HL-60 (cell line): ENCODE results near the gene SYP.
A peak's percentile ranks its signal among the peaks of the same experiment; 100 is the strongest.

Source experiments
- DNase-seq, 2 experiments: peaks; one replicate each; pipeline ENCODE4 v3.0.0-alpha.2; 2010 to 2020; ENCODE audit warnings: low read depth in 1 of 2, low spot score in 1 of 2
- H3K27ac ChIP-seq: fragments of 250-450 bp; sonication (Bioruptor Pico); replicated peaks from 2 replicates; pipeline ENCODE4 v1.5.1; 2020; ENCODE audit warnings: mild to moderate bottlenecking, moderate library complexity
- H3K27me3 ChIP-seq: fragments of 250-450 bp; sonication (Bioruptor Pico); 2 replicates; pipeline ENCODE4 v1.5.1; 2021; ENCODE audit warnings: mild to moderate bottlenecking, moderate library complexity; ENCODE audit not compliant: insufficient read depth, poor library complexity, severe bottlenecking
- H3K4me3 ChIP-seq: replicated peaks from 2 replicates; pipeline ENCODE4 v1.5.1; 2011; ENCODE audit warnings: mild to moderate bottlenecking, control low read depth, low read length; ENCODE audit not compliant: insufficient read depth
- GABPA ChIP-seq: IDR thresholded peaks from 2 replicates; pipeline ENCODE4 v1.6.1; 2012; ENCODE audit warnings: low read depth
- POLR2AphosphoS5 ChIP-seq: IDR thresholded peaks from 2 replicates; pipeline ENCODE4 v1.6.1; 2012; ENCODE audit warnings: low read depth
- SPI1 ChIP-seq: IDR thresholded peaks from 2 replicates; pipeline ENCODE4 v1.6.1; 2012; ENCODE audit warnings: low read depth, mild to moderate bottlenecking, borderline replicate concordance
- long read RNA-seq: library from polyadenylated mRNA; unstranded; transcript quantifications from one replicate; pipeline ENCODE4 v2.0.0, GENCODE V29; 2020
- TF ChIP-seq, protein P1 (sequence below): IDR thresholded peaks from one replicate; pipeline ENCODE4 v1.5.1; 2011; ENCODE audit warnings: low read length, control low read depth, inconsistent platforms; ENCODE audit not compliant: insufficient read depth
- TF ChIP-seq, protein P2 (sequence below): IDR thresholded peaks from 2 replicates; pipeline ENCODE4 v1.6.1; 2012; ENCODE audit warnings: low read depth; ENCODE audit not compliant: insufficient replicate concordance

The SYP gene
- long read RNA-seq: 0 reads

DNA sequence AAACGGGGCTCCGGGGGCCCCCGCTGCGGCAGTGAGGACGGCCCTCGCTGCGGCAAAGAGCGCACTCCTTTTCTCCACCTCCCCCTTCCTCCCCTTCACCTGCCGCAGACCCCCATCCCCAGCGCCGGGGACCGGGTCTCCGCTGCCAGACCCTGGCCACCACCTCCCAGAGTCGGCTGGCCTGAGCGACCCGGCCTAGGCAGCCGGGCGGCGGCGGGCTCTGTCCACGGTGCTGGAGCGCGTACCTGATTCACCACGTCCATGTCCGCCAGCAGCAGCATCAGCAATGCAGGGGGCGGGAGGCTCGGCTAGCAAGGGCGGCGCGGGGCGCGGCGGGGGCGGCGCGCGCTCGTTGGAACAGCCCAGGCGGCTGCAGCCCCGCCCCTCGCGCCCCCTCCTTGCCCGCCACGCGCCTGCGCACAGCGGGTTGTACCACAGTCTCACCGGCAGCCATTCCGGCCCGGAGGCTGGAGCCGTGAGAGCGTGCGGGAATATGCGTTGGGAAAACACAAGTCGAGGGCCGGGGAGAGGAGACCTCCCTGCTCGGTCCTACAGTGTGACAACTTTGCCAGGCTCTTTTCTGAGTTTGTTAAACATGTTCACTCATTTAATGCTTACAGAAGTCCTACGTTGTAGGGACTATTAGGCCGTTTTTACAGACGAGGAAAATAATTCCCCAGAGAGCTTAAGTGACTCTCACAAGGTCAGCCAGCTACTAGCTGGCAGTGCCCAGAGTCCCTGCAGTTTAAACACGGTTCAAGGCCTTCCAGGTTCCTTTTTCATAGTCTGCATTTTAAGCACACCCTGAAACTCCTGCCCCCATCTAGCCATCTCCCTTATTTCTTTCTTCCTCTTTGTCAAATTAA, at the start of gene SYP:
Gene SYP (minus strand): TSS at position 288 of the 866 bp plus-strand sequence. CDS start 7 bp downstream, at position 281.
- peak in 1 of 2 experiments; percentile 76 for DNase-seq
- Histone ChIP-seq H3K27me3 (no peaks in the 10 kb centered on the region), H3K4me3 (peak within 1 kb of the TSS; percentile 21; the same call in 1 of the 2 replicates), H3K27ac (no peak within 1 kb of the TSS)
- TF ChIP-seq, protein P1, sequence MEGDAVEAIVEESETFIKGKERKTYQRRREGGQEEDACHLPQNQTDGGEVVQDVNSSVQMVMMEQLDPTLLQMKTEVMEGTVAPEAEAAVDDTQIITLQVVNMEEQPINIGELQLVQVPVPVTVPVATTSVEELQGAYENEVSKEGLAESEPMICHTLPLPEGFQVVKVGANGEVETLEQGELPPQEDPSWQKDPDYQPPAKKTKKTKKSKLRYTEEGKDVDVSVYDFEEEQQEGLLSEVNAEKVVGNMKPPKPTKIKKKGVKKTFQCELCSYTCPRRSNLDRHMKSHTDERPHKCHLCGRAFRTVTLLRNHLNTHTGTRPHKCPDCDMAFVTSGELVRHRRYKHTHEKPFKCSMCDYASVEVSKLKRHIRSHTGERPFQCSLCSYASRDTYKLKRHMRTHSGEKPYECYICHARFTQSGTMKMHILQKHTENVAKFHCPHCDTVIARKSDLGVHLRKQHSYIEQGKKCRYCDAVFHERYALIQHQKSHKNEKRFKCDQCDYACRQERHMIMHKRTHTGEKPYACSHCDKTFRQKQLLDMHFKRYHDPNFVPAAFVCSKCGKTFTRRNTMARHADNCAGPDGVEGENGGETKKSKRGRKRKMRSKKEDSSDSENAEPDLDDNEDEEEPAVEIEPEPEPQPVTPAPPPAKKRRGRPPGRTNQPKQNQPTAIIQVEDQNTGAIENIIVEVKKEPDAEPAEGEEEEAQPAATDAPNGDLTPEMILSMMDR: no peak
- TF ChIP-seq, protein P2, sequence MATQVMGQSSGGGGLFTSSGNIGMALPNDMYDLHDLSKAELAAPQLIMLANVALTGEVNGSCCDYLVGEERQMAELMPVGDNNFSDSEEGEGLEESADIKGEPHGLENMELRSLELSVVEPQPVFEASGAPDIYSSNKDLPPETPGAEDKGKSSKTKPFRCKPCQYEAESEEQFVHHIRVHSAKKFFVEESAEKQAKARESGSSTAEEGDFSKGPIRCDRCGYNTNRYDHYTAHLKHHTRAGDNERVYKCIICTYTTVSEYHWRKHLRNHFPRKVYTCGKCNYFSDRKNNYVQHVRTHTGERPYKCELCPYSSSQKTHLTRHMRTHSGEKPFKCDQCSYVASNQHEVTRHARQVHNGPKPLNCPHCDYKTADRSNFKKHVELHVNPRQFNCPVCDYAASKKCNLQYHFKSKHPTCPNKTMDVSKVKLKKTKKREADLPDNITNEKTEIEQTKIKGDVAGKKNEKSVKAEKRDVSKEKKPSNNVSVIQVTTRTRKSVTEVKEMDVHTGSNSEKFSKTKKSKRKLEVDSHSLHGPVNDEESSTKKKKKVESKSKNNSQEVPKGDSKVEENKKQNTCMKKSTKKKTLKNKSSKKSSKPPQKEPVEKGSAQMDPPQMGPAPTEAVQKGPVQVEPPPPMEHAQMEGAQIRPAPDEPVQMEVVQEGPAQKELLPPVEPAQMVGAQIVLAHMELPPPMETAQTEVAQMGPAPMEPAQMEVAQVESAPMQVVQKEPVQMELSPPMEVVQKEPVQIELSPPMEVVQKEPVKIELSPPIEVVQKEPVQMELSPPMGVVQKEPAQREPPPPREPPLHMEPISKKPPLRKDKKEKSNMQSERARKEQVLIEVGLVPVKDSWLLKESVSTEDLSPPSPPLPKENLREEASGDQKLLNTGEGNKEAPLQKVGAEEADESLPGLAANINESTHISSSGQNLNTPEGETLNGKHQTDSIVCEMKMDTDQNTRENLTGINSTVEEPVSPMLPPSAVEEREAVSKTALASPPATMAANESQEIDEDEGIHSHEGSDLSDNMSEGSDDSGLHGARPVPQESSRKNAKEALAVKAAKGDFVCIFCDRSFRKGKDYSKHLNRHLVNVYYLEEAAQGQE: peak; percentile 95
- TF ChIP-seq SPI1 (no peak), GABPA (no peak), POLR2AphosphoS5 (peak; percentile 80; the same call in 1 of the 2 replicates)

DNA sequence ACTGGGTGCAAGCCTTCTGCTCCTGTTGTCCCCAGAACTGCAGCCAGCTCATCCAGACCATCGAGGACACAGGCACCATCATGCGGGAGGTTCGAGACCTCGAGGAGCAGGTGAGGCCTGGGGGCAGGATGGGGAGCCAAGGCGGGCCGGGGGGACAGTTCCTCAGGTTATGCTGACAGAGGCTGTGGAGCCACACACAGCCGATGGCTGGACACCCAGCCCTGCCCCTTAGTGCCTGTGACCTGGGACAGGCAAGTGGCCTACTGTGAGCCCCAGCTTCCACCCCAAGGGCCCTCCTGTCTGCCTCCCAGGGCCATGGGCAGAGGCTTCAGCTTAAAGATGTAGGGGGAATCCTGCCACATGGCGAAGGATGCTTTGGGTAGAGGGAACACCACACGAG, 49.6 kb upstream of the SYP start:
- TF ChIP-seq SPI1 (no peak), GABPA (no peak), POLR2AphosphoS5 (no peak)
- TF ChIP-seq, protein P2: no peak
- TF ChIP-seq, protein P1: no peak
- Histone ChIP-seq H3K27me3 (no peaks in the 10 kb centered on the region), H3K4me3 (no peak overlapping the region), H3K27ac (no peak overlapping the region)
- DNase-seq: no peak

DNA sequence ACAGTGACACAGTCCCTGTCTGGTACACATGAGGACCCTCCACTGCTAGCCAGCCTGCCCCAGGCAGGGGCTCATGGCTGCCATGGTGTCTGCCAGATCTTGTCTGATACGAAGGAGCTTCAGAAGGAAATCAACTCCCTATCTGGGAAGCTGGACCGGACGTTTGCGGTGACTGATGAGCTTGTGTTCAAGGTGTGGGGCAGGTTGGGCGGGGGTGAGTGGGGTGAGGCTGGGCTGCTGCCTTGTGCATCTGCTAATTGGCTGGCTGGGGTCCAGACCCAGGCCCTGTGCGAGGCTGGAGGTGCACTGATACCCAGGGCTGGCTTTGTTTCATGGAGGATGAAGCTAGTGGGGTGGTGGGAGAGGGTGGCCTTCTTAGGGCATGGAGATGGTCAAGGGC, 49.1 kb upstream of the SYP start:
- DNase-seq: no peak
- no peak overlapping the region for H3K4me3 ChIP-seq
- no peak for TF ChIP-seq GABPA
- TF ChIP-seq POLR2AphosphoS5: no peak
- TF ChIP-seq, protein P2: no peak
- no peak for TF ChIP-seq SPI1
- TF ChIP-seq, protein P1: no peak
- no peak overlapping the region for H3K27ac ChIP-seq
- H3K27me3 ChIP-seq: no peaks in the 10 kb centered on the region
